GM12891 (cell line): ENCODE data around the gene GALNT7.

Experiments
- DNase-seq: peaks from one replicate; pipeline ENCODE4 v3.0.0; 2011; ENCODE audit warnings: low spot score; ENCODE audit not compliant: insufficient read length
- FAIRE-seq: peaks from 2 replicates; lab custom pipeline; 2011; peaks lifted over from hg19 to GRCh38; lab: Jason Lieb, UNC
- PAX5 ChIP-seq: IDR thresholded peaks from 2 replicates; pipeline ENCODE4 v1.6.1; 2011; ENCODE audit warnings: low read length, moderate library complexity, mild to moderate bottlenecking; ENCODE audit not compliant: insufficient read depth, severe bottlenecking
- POLR2A ChIP-seq: IDR thresholded peaks from 2 replicates; pipeline ENCODE4 v1.6.1; 2011; ENCODE audit warnings: low read depth, low read length, control low read depth
- POLR2AphosphoS5 ChIP-seq: IDR thresholded peaks from 2 replicates; pipeline ENCODE4 v1.6.1; 2011; ENCODE audit warnings: low read depth, low read length, control low read depth
- POU2F2 ChIP-seq: IDR thresholded peaks from 2 replicates; pipeline ENCODE4 v1.6.1; 2011; ENCODE audit warnings: low read depth, mild to moderate bottlenecking, control low read depth, low read length, moderate library complexity
- SPI1 ChIP-seq: IDR thresholded peaks from 2 replicates; pipeline ENCODE4 v1.6.1; 2011; ENCODE audit warnings: low read depth, low read length, control low read depth
- TAF1 ChIP-seq: IDR thresholded peaks from 2 replicates; pipeline ENCODE4 v1.6.1; 2011; ENCODE audit warnings: low read depth, low read length, control low read depth

Gene GALNT7

GRCh38 chr4:173265751-173266150, 97.1 kb downstream of the GALNT7 start:
- FAIRE-seq: no peak
- TF ChIP-seq POLR2A (no peak), POLR2AphosphoS5 (no peak), TAF1 (no peak), PAX5 (no peak), SPI1 (no peak)
- no peak for DNase-seq

DNA sequence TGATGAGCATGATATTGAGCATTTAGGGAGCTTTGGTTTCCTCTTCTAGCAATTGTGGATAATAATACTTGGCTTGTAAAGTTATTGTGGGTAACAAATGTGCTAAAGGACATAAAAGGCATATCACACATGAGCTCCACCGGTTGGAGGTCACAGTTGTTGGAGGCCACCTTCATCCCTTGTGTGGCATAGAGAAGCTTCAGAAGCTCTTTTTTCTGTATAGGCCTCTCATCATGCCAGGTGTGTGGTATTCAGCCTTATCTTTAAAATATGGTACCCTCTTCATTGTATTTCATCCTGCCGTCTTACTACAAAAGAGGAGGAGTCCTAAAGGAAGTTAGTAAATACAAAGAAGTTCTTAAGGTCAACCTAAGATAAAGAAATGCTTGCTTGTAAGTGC, 99.1 kb downstream of the GALNT7 start:
- no peak for FAIRE-seq
- TF ChIP-seq POU2F2 (no peak), TAF1 (no peak), POLR2AphosphoS5 (no peak), PAX5 (no peak), POLR2A (no peak), SPI1 (no peak)
- DNase-seq: no peak

DNA sequence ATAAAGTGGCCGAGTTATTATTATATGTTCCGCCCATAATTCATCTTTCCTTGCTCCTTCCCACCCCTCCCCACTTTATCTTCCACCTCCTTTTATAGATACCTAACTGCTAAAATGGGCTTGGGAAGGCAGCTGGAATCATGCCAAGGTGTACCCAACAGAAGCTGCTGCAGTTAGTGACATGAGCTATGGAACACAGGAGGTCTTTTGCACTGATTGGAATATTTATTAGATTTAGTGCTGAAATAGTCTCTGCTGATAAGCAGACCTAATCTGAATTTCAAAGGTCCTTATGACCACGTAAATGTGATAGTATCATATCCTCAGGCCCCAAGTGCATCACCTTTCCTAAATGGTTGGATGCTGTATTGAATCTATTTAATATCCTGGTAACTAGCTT, 100.7 kb downstream of the GALNT7 start:
- no peak for DNase-seq

DNA sequence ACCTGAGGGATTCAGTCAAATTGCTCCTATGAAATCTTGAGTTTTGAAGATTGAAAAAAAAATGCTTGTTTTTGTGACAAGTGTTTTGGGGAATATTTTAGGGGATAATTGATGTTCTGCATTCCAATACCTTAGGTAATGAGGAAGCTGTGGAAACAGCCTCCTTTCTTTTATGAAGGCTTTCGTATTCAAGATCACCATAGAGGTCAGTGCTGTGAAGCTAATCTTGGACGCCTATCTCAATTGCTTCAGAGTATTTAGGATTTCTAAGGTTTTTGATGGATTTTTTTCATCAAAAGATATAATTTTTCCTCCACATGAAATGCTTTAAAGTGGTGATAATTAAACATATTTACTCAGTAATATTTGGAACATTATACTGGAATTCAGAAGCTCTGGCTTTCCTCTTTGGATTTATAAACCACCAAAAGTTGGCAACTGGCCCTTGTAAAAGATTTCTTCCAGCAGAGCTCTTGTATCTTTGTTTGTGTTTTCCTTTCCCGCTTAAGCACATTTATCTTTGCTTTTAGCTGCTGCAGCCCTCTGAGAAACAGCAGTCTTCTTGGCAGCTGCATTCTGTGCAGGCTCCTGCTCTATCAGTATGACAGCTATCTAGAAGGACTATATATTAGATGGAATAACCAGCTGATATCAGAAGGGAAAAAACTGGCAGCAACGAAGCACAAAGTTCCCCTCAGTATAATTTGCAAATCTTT, 101.9 kb downstream of the GALNT7 start:
- DNase-seq: no peak
- no peak for FAIRE-seq
- no peak for TF ChIP-seq POLR2AphosphoS5
- TF ChIP-seq SPI1: no peak
- no peak for TF ChIP-seq POLR2A
- TF ChIP-seq PAX5: no peak
- no peak for TF ChIP-seq POU2F2
- TF ChIP-seq TAF1: no peak

More for the DNA sequence above, 100.7 kb downstream of the GALNT7 start:
- no peak for TF ChIP-seq POLR2AphosphoS5
- no peak for TF ChIP-seq POU2F2
- TF ChIP-seq POLR2A: no peak
- no peak for TF ChIP-seq TAF1
- TF ChIP-seq PAX5: no peak
- no peak for TF ChIP-seq SPI1
- no peak for FAIRE-seq

DNA sequence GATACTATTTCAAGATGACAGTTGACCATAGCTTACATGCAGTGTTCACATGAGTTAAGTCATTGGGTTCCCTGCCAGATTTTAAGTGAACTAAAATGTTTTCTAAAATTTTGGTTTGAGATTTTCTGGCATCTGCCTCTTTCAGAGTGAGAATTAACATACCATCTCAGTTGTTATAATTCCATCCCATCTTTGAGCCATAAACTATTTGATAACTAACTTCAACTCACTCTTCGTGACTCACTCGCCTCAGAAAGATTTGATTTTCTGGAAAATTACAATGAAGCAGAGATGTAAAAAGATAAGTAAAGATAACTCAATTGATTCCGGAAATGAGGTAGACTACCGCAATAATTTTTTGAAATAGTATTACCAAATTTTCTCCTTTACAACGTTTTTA, 103.7 kb downstream of the GALNT7 start:
- DNase-seq: no peak
- no peak for TF ChIP-seq POLR2A
- TF ChIP-seq PAX5: no peak
- no peak for TF ChIP-seq TAF1
- TF ChIP-seq SPI1: no peak
- no peak for TF ChIP-seq POU2F2
- TF ChIP-seq POLR2AphosphoS5: no peak
- no peak for FAIRE-seq

- TF ChIP-seq SPI1: no peak
- TF ChIP-seq POLR2A: no peak
- no peak for TF ChIP-seq POU2F2
- TF ChIP-seq TAF1: no peak
- no peak for TF ChIP-seq POLR2AphosphoS5
- TF ChIP-seq PAX5: no peak
- no peak for DNase-seq
- no peak for FAIRE-seq
Observed at GRCh38 chr4:173272996-173273395, 104.4 kb downstream of the GALNT7 start.

DNA sequence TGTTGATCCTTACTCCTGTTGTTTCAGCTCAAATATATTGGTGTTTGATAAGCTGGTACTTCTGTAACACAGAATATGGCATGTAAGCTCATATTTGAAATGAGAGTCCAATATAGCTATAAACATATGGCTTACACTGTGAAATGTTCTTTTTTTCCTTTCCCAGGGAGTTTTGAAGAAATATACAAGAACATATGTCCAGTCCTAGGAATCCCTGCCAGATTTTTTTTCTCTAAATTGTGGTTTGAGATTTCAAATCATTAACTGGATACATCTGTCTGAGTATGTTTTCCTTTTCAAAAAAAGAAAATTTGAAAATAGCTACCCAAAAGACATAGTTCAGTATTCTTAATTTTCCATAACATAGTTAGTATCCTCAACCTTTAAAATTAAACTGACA, 105.3 kb downstream of the GALNT7 start:
- no peak for DNase-seq
- FAIRE-seq: no peak
- TF ChIP-seq POU2F2 (no peak), POLR2A (no peak), SPI1 (no peak), PAX5 (no peak), TAF1 (no peak), POLR2AphosphoS5 (no peak)

DNA sequence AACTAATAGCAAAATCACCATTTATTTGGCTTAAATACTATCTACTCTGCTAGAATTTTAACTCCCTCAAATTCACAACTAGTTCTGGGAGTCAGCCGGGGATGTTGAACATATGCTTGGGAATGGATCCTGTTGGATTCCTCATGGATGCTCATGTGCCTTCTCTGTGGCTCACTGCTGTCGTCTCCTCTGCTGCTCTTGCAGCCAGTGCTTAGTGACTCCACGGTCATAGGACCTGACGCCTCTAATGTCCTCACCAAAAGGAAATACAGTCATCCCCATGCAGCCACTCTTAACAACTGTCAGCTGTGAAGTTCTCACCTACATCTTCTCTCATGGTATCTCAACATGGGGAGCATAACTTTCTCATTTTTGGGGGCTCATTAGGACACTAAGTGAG, 106.1 kb downstream of the GALNT7 start:
- no peak for TF ChIP-seq POU2F2
- no peak for TF ChIP-seq PAX5
- TF ChIP-seq TAF1: no peak
- TF ChIP-seq SPI1: no peak
- no peak for TF ChIP-seq POLR2A
- no peak for TF ChIP-seq POLR2AphosphoS5
- FAIRE-seq: no peak
- DNase-seq: no peak

DNA sequence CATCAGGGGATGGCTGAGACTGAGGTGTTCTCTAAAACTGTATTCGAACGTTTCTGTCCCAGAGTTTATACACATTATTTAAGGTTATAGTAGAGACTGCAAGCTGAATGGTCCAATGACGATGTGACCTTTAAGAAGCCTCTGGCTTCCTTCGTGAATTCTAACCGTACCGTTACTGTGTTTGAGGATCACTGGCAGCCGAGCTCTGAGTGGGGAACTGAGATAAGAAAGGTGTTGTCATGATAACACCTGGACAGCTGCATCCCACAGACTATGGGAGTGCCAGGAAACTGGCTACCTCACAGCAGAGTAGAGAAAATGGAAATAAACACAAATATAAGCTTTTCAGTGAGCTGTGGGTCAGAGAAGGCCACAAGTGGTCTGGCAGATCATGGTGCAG, 106.5 kb downstream of the GALNT7 start:
- no peak for FAIRE-seq

GRCh38 chr4:173277340-173277739, 108.7 kb downstream of the GALNT7 start:
- no peak for FAIRE-seq
- TF ChIP-seq POLR2A (no peak), POU2F2 (no peak), PAX5 (no peak), SPI1 (no peak), TAF1 (no peak), POLR2AphosphoS5 (no peak)
- no peak for DNase-seq

More for the DNA sequence above, 106.5 kb downstream of the GALNT7 start:
- DNase-seq: no peak
- TF ChIP-seq POLR2AphosphoS5 (no peak), POLR2A (no peak), POU2F2 (no peak)

DNA sequence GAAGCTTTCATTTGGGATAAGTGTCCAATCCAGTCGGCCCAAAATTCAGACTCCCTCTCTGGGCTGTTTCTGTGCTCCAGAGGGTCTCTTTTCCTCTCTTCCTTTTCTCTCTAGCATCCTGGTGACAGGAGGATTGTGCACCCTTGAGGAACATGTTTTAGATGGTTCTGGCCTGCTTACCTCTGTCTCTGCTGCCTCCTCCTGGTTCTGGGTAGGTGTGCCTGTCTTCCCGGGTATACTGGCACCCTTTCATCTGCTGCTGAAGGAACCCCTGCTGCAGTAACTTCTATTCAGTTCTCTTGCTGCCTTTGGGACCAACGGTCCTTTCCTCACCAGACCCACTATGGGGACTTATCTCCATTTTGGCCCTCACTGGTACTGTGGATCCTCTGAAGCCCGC, 112.4 kb downstream of the GALNT7 start:
- TF ChIP-seq TAF1 (no peak), POLR2A (no peak), POU2F2 (no peak), PAX5 (no peak), POLR2AphosphoS5 (no peak), SPI1 (no peak)
- FAIRE-seq (peak; percentile 69), DNase-seq (no peak)
